Hepatocyte (in vitro differentiated cells): ENCODE results near the gene DLX3. TPM values are rescaled to one million over a fixed set of nuclear protein-coding genes. Genes with fewer than 3 reads are reported as not detected.

ENCODE experiments used
- DNase-seq: peaks from one replicate; pipeline ENCODE4 v3.0.0-alpha.2; 2016; ENCODE audit warnings: low spot score
- H2AFZ ChIP-seq: fragments of 200-600 bp; sonication (generic); 2 replicates; pipeline ENCODE4 v1.6.0; 2016; ENCODE audit warnings: antibody characterized with exemption, mild to moderate bottlenecking
- H3K27ac ChIP-seq: fragments of 200-600 bp; sonication (generic); 2 replicates; pipeline ENCODE4 v1.5.1; 2016; ENCODE audit warnings: mild to moderate bottlenecking
- H3K27me3 ChIP-seq: fragments of 200-600 bp; sonication (generic); 2 replicates; pipeline ENCODE4 v1.6.1; 2016
- H3K36me3 ChIP-seq: fragments of 200-600 bp; sonication (generic); replicated peaks from 2 replicates; pipeline ENCODE4 v1.5.1; 2016; ENCODE audit warnings: low read depth; ENCODE audit not compliant: insufficient read depth
- H3K4me1 ChIP-seq: fragments of 200-600 bp; sonication (generic); 2 replicates; pipeline ENCODE4 v1.5.1; 2016; ENCODE audit warnings: mild to moderate bottlenecking, moderate library complexity; ENCODE audit not compliant: insufficient read depth
- H3K4me2 ChIP-seq: fragments of 200-600 bp; sonication (generic); 2 replicates; pipeline ENCODE4 v1.6.0; 2016
- H3K4me3 ChIP-seq: fragments of 200-600 bp; sonication (generic); 2 replicates; pipeline ENCODE4 v1.5.1; 2016; ENCODE audit warnings: mild to moderate bottlenecking
- H3K79me2 ChIP-seq: fragments of 200-600 bp; sonication (generic); 2 replicates; pipeline ENCODE4 v1.6.0; 2017; ENCODE audit warnings: mild to moderate bottlenecking
- H3K9me2 ChIP-seq: fragments of 200-600 bp; sonication (generic); replicated peaks from 2 replicates; pipeline ENCODE4 v1.6.0; 2017; ENCODE audit warnings: mild to moderate bottlenecking; ENCODE audit not compliant: insufficient read depth
- H3K9me3 ChIP-seq: fragments of 200-600 bp; sonication (generic); 2 replicates; pipeline ENCODE4 v1.5.1; 2016; ENCODE audit warnings: low read depth, mild to moderate bottlenecking
- H4K20me1 ChIP-seq: fragments of 200-600 bp; sonication (generic); 2 replicates; pipeline ENCODE4 v1.6.0; 2016; ENCODE audit warnings: mild to moderate bottlenecking; ENCODE audit not compliant: insufficient read depth, poor library complexity, severe bottlenecking
- CTCF ChIP-seq: fragments of 200-600 bp; sonication (generic); IDR thresholded peaks from 2 replicates; pipeline ENCODE4 v1.5.1; 2016; ENCODE audit warnings: antibody characterized with exemption, mild to moderate bottlenecking; ENCODE audit not compliant: poor library complexity
- EZH2 ChIP-seq: fragments of 200-600 bp; sonication (generic); IDR thresholded peaks from 2 replicates; pipeline ENCODE4 v1.6.1; 2016; ENCODE audit warnings: antibody characterized with exemption, mild to moderate bottlenecking, borderline replicate concordance
- EZH2phosphoT487 ChIP-seq: fragments of 200-600 bp; sonication (generic); IDR thresholded peaks from one replicate; pipeline ENCODE4 v1.6.1; 2018; ENCODE audit warnings: antibody characterized with exemption, mild to moderate bottlenecking, low read depth, moderate library complexity; ENCODE audit not compliant: unreplicated experiment, severe bottlenecking
- WGBS: methylation state at CpG from one replicate; pipeline ENCODE4 v1.1.6; 2016; ENCODE audit warnings: low lambda C conversion rate; ENCODE audit errors: missing lambda C conversion rate; 5-methylcytosine and 5-hydroxymethylcytosine counted together
- polyA plus RNA-seq: library from polyadenylated mRNA; unstranded; fragments of >200 nt; fragmentation: Nextera tagmentation; extraction: Ambion mirVana; gene quantifications from 2 replicates; pipeline ENCODE4 v1.2.1, GENCODE V29; 2016
- total RNA-seq: library from RNA; depleted of rRNA; stranded (reverse); fragments of >200 nt; gene quantifications from 2 replicates; pipeline ENCODE4 v1.2.3, GENCODE V29; 2014

DLX3 gene
- total and polyA plus RNA-seq, 2 experiments from 2014 or later = 0.37 to 1.1 TPM

- Histone ChIP-seq H3K9me2 (no peaks in the 10 kb centered on the region), H3K27ac (peak overlapping the region; percentile 41), H2AFZ (peak overlapping the region; percentile 61), H3K79me2 (no peaks in the 10 kb centered on the region), H4K20me1 (no peaks in the 10 kb centered on the region), H3K4me2 (peak overlapping the region; percentile 95), H3K4me1 (peaks cover 38% of the 10 kb centered on the region), H3K27me3 (peaks cover 96% of the 10 kb centered on the region), H3K9me3 (no peaks in the 10 kb centered on the region), H3K36me3 (no peaks in the 10 kb centered on the region), H3K4me3 (peak overlapping the region; percentile 34)
- DNase-seq = peak; percentile 91
- TF ChIP-seq EZH2phosphoT487 (peak; percentile 37), EZH2 (no peak), CTCF (no peak)
- 1% methylated on average over 59 of the region's 64 CpGs for WGBS
Measured at GRCh38 chr17:49968405-49969133, 26.5 kb downstream of the DLX3 start.

- Histone ChIP-seq H3K79me2 (no peaks in the 10 kb centered on the region), H2AFZ (no peak overlapping the region), H3K27me3 (peaks cover 96% of the 10 kb centered on the region), H3K4me1 (peaks cover 40% of the 10 kb centered on the region), H3K36me3 (no peaks in the 10 kb centered on the region), H3K9me3 (no peaks in the 10 kb centered on the region), H3K4me2 (peak overlapping the region; percentile 95), H3K9me2 (no peaks in the 10 kb centered on the region), H4K20me1 (no peaks in the 10 kb centered on the region), H3K27ac (no peak overlapping the region), H3K4me3 (no peak overlapping the region)
- DNase-seq = no peak
- TF ChIP-seq EZH2 (no peak), EZH2phosphoT487 (no peak), CTCF (no peak)
- whole genome bisulfite sequencing = 24% methylated on average over 10 of the region's 10 CpGs
Measured at GRCh38 chr17:49967621-49968404, 27.2 kb downstream of the DLX3 start.

GRCh38 chr17:49967205-49967604 is 27.8 kb downstream of the DLX3 start:
- DNase-seq = no peak
- Histone ChIP-seq H3K9me3 (no peaks in the 10 kb centered on the region), H3K4me1 (peaks cover 35% of the 10 kb centered on the region), H2AFZ (no peak overlapping the region), H3K4me3 (no peak overlapping the region), H3K79me2 (no peaks in the 10 kb centered on the region), H3K4me2 (no peak overlapping the region), H3K27me3 (peaks cover 96% of the 10 kb centered on the region), H3K27ac (no peak overlapping the region), H3K36me3 (no peaks in the 10 kb centered on the region), H3K9me2 (no peaks in the 10 kb centered on the region), H4K20me1 (no peaks in the 10 kb centered on the region)
- WGBS = 45% methylated on average over 3 of the region's 3 CpGs
- no peak for TF ChIP-seq EZH2phosphoT487
- no peak for TF ChIP-seq CTCF
- TF ChIP-seq EZH2 = no peak
